ENCODE results near the gene CDKN3.
"Not testable (repeated sequence)": the region's sequence is repeated elsewhere in the genome, so short reads cannot be mapped to it uniquely, and the experiment has no call there.

The CDKN3 gene

GRCh38 chr14:54370323-54371198 lies 26.2 kb upstream of the CDKN3 start:
- no peak for DNase-seq

DNA sequence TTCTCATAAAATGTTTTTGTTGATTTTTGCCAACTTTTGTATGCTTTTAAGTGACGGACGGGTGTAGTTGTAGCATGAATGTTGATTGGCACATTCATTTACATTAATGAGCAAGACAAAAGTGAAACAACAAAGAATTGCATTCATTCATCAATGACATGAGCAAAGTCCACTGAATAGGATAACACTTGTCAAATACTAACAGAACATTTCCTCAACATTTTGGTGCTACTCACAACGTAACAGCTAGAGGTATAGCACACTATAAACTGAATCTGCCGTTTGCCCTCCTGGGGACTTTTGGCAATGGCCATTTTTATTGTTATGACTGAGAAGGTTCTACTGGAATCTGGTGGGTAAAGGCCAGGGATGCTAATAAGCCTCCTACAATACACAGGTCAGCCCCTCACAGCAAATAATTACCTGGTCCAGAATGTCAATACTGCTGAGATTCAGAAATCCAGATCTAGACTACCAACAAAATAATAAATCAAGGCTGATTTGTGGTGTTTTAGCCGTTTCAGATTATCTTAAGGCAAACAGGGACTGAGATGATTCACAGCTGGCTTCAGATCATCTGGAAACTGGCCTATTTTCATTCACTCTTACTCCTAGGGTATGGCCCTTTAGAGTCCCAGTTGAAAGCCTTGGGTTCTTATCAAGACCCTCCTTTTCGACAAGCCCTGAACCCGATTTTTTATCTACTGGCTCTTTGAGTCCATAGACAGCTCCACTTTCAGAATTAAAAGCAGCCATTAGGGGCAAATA lies 22.5 kb upstream of the CDKN3 start:
- DNase-seq, result peak; percentile 41

DNA sequence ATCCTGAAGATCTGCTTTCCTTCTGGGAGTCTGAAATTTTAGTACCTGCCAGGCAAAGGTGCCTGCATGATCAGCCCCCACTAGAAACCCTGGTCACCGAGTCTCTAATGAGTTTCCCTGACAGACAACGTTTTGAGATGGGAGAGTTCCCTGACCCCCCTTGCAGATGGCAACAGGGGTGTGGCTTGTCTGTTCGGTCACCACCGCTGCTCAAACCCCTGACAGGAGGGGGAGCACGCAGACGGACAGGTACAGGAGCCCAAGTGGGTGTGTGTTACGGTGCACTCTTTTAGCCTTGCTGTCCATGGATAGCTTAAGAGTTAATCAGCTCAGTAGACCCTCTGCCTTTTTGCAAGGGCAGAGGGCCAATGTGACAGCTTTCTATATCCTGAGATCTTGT lies 19.3 kb upstream of the CDKN3 start:
- DNase-seq, result no peak

DNA sequence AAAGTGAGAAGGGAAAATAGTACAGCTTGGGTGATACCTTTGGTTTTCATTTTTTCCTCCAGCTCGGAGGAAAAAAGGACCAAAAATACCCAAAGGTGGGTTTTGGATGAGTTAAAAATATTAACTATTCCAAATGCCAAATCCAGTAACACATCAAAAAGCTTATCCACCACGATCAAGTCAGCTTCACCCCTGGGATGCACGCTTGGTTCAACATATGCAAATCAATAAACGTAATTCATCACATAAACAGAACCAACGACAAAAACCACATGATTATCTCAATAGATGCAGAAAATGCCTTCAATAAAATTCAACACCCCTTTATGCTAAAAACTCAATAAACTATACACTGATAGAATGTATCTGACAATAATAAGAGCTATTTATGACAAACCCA lies 17.9 kb upstream of the CDKN3 start:
- DNase-seq, result not testable (repeated sequence)

GRCh38 chr14:54380558-54380957 lies 16.2 kb upstream of the CDKN3 start:
- not testable (repeated sequence) for DNase-seq

- no peak for DNase-seq
Measured at GRCh38 chr14:54381821-54382220, 15.0 kb upstream of the CDKN3 start.

GRCh38 chr14:54383835-54384234 lies 13.0 kb upstream of the CDKN3 start:
- no peak for DNase-seq

GRCh38 chr14:54385556-54385955 lies 11.3 kb upstream of the CDKN3 start:
- no peak for DNase-seq

- no peak for DNase-seq
Measured at GRCh38 chr14:54387328-54387727, 9.5 kb upstream of the CDKN3 start.

GRCh38 chr14:54392131-54392859 lies 4.5 kb upstream of the CDKN3 start:
- no peak for DNase-seq

GRCh38 chr14:54392986-54393884 lies 3.6 kb upstream of the CDKN3 start:
- not testable (repeated sequence) for DNase-seq

GRCh38 chr14:54394596-54394995 lies 2.2 kb upstream of the CDKN3 start:
- no peak for DNase-seq

DNA sequence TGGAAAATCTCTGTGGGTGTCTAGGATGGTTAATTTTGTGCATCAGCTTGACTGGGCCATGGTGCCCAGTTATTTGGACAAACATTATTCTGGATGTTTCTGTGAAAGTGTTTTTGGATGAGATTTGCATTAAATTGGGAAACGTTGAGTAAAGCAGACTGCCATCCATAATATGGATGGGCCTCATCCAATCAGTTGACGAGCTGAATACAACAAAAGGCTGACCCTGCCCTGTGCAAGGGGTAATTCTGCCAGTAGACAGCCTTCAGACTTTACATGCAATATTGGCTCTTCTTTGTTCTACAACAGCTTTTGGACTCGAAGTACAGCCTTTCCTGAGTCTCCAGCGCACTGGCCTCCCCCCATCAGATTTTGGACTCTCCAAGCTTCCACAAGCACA lies 1.5 kb upstream of the CDKN3 start:
- DNase-seq, result no peak

DNA sequence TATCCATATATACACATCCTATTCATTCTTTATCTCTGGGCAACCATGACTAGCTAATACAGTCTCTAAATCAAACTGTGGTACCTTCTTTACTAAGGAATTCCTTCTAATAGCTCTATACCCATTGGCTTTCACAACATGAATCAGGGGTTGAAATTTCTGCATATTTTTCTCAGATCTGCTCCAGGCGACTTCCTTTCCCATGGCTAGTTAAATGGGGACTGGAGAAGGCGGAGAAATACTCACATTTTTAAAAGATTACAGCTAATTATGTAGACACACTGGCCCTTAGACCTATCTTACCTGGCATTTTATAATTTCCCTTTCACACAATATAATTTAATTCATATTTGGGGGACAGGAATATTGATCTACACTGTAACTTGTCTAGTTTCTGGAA lies 1.1 kb upstream of the CDKN3 start:
- no peak for DNase-seq

DNA sequence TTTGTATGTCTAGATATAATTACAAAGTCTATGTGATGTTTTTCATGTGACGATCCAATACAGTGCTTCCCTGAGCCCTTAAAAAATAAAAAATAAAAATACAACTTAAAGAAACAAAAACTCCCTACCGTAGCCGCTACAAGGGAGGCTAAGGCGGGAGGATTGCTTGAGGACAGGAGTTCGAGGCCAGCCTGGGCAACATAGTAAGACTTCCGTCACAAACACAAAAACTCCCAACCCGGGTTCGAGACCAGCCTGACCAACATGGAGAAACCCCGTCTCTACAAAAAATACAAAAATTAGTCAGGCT lies 669 bp upstream of the CDKN3 start:
- DNase-seq, result no peak

DNA sequence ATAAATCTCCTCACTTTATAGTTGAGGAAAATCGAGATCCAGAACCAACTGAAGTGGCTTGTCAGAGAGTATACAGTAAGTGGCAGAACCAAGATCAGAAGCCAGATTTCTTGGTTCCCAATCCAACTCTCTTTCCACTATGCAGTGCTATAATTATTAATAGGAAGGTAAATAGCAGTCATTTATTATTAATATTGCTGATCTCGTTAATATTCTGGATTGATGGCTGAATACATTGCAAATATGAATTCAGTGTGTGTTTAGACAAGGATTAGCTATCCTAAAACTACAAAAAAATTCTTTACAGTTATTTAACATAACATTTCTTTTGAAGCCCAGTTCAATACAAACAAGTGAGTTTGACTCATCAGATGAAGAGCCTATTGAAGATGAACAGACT lies 2.8 kb downstream of the CDKN3 start:
- no peak for DNase-seq

GRCh38 chr14:54403401-54404005 lies 6.7 kb downstream of the CDKN3 start:
- peak; percentile 53 for DNase-seq

DNA sequence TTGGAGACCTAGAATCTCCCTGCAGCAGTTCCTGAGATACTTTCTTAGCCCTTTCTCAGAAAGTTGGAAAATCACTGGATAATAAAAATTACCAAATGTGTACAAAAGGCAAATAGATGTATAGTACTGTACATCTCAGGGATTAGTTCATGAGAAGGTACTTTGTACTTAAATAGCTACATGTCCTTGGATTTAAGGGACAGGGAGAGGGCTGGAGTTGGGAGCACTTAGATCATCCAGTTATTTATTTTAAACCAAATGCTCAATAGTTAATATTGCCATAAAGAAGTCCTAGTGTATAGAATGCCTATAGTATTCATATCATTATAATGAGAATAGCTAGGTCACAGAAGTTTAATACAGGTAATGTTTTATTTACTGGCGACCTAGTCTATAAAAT lies 13.4 kb downstream of the CDKN3 start:
- DNase-seq, result no peak

DNA sequence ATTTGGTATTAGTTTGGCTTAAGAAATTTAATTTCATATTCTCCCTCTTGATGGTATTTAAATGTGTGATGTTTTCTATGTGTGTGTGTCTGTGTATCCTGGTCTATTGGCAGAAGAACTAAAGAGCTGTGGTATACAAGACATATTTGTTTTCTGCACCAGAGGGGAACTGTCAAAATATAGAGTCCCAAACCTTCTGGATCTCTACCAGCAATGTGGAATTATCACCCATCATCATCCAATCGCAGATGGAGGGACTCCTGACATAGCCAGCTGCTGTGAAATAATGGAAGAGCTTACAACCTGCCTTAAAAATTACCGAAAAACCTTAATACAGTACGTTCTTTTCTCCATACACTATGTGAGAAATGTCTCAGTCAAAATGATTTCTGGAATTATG lies 14.6 kb downstream of the CDKN3 start:
- no peak for DNase-seq

GRCh38 chr14:54420478-54421142 lies 23.8 kb downstream of the CDKN3 start:
- peak; percentile 56 for DNase-seq

GRCh38 chr14:54423991-54424390 lies 27.2 kb downstream of the CDKN3 start:
- DNase-seq, result no peak

DNA sequence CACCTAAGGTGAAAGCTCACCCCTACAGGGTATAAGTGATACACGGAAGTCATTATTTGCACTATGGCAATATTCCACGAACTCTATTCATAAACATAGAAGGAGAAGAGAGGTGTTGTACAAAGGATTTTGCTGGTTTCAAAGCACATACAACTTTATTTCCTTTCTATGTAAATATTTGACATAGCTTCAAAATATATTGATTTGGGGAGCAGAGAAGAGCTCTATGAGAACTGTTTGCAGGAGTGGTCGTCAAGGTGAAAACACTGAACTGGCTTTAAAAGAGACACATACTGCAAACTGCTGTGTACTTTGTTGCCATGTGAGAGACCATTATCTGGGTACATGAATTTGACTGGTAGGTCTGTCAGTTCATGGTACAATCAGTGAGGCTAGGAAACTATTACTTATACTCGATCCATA lies 27.7 kb downstream of the CDKN3 start:
- no peak for DNase-seq

Measured in fibroblast of upper back skin (primary cell).